T-helper 22 cell (primary cell): ENCODE data around the gene MYF5.

Experiments
- DNase-seq: peaks from one replicate; pipeline ENCODE4 v3.0.0-alpha.2; 2020; ENCODE audit warnings: low read depth

MYF5 gene

GRCh38 chr12:80766210-80766609 is 49.5 kb downstream of the MYF5 start:
- DNase-seq = no peak

DNA sequence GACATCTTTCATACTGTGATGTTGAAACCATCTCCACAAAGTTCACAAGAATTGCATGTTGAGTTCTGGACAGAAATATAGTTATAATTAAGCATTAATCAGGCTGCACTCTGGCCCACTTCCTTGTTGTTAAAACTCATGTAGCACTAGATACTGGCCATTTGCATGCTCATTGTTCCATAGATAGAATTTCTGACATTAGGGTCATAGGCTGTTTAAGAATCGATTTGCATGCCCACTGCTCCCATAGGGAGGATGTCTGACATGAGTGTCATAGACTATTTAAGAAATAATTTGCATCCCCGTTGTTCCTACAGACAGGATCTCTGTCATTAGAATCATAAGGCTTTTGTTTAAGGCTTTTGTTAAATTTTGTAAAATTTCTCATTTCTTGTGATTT is 50.2 kb downstream of the MYF5 start:
- no peak for DNase-seq
